ENCODE results near the gene IMMT.

The IMMT gene

DNA sequence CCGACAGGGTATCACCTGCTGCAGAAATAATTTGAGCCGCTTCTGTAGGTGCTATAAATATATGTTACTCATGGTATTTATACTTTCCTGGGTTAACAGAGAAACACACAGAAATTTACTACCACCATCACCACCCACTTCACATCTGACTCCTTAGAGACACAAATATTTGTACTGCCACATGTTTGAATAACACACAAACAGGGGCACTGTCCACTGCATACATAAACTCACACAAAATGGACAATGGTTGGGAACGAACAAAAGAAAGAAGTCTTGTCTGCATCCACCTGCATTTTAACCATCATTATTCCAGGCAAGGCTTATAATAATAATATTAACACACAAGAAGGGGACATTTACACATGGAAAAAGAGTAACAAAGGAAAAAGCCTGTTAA lies 24.0 kb downstream of the IMMT start:
- TF ChIP-seq NFIC (IDR thresholded peaks at IDR 0.05) (no peak), ZBTB7A (IDR thresholded peaks at IDR 0.05; ENCODE audit: low read depth) (no peak), EP300 (IDR thresholded peaks at IDR 0.05; ENCODE audit: borderline replicate concordance) (no peak), TAF1 (IDR thresholded peaks at IDR 0.05; ENCODE audit: low read depth) (no peak), EGR1 (IDR thresholded peaks at IDR 0.05) (no peak), CEBPB (IDR thresholded peaks at IDR 0.05) (no peak), TEAD4 (IDR thresholded peaks at IDR 0.05) (no peak), RAD21 (IDR thresholded peaks at IDR 0.05; ENCODE audit: low read depth) (no peak), FOXM1 (IDR thresholded peaks at IDR 0.05; ENCODE audit: borderline replicate concordance, low read depth) (no peak), TCF12 (IDR thresholded peaks at IDR 0.05; ENCODE audit: low read depth) (no peak), CREB1 (IDR thresholded peaks at IDR 0.05; ENCODE audit: low read depth) (no peak)
- TF ChIP-seq, protein P1, sequence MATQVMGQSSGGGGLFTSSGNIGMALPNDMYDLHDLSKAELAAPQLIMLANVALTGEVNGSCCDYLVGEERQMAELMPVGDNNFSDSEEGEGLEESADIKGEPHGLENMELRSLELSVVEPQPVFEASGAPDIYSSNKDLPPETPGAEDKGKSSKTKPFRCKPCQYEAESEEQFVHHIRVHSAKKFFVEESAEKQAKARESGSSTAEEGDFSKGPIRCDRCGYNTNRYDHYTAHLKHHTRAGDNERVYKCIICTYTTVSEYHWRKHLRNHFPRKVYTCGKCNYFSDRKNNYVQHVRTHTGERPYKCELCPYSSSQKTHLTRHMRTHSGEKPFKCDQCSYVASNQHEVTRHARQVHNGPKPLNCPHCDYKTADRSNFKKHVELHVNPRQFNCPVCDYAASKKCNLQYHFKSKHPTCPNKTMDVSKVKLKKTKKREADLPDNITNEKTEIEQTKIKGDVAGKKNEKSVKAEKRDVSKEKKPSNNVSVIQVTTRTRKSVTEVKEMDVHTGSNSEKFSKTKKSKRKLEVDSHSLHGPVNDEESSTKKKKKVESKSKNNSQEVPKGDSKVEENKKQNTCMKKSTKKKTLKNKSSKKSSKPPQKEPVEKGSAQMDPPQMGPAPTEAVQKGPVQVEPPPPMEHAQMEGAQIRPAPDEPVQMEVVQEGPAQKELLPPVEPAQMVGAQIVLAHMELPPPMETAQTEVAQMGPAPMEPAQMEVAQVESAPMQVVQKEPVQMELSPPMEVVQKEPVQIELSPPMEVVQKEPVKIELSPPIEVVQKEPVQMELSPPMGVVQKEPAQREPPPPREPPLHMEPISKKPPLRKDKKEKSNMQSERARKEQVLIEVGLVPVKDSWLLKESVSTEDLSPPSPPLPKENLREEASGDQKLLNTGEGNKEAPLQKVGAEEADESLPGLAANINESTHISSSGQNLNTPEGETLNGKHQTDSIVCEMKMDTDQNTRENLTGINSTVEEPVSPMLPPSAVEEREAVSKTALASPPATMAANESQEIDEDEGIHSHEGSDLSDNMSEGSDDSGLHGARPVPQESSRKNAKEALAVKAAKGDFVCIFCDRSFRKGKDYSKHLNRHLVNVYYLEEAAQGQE (IDR thresholded peaks at IDR 0.05; ENCODE audit: low read depth): no peak
- TF ChIP-seq, protein P2, sequence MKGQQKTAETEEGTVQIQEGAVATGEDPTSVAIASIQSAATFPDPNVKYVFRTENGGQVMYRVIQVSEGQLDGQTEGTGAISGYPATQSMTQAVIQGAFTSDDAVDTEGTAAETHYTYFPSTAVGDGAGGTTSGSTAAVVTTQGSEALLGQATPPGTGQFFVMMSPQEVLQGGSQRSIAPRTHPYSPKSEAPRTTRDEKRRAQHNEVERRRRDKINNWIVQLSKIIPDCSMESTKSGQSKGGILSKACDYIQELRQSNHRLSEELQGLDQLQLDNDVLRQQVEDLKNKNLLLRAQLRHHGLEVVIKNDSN (IDR thresholded peaks at IDR 0.05): no peak
- TF ChIP-seq, protein P3, sequence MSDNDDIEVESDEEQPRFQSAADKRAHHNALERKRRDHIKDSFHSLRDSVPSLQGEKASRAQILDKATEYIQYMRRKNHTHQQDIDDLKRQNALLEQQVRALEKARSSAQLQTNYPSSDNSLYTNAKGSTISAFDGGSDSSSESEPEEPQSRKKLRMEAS (IDR thresholded peaks at IDR 0.05): no peak

DNA sequence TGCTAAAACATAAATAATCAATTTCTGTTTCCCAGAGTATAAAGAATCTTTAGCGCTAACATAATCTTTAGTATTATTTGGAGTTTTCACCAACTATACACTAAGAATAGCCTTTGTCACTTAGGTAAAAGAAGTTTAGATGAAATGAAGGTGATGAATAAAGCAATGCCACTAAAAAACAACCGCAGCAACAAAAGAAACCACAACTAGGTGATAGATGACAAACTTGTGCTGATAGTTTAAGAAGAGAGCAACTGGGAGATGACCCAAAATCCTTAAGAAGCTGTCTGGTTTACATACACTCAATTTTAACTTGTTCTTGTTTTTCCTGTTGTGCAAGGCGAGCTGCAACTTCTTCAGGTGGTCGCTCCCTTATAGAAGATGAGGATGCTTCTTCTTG lies 24.8 kb downstream of the IMMT start:
- TF ChIP-seq CEBPB (IDR thresholded peaks at IDR 0.05): no peak
- no peak for TF ChIP-seq EGR1 (IDR thresholded peaks at IDR 0.05)
- no peak for TF ChIP-seq TAF1 (IDR thresholded peaks at IDR 0.05; ENCODE audit: low read depth)
- no peak for TF ChIP-seq ZBTB7A (IDR thresholded peaks at IDR 0.05; ENCODE audit: low read depth)
- TF ChIP-seq RAD21 (IDR thresholded peaks at IDR 0.05; ENCODE audit: low read depth): no peak
- TF ChIP-seq NFIC (IDR thresholded peaks at IDR 0.05): no peak
- TF ChIP-seq YY1 (IDR thresholded peaks at IDR 0.05; ENCODE audit: low read depth): no peak
- TF ChIP-seq EP300 (IDR thresholded peaks at IDR 0.05; ENCODE audit: borderline replicate concordance): no peak
- TF ChIP-seq FOXM1 (IDR thresholded peaks at IDR 0.05; ENCODE audit: borderline replicate concordance, low read depth): no peak
- no peak for TF ChIP-seq TEAD4 (IDR thresholded peaks at IDR 0.05)
- no peak for TF ChIP-seq CREB1 (IDR thresholded peaks at IDR 0.05; ENCODE audit: low read depth)
- TF ChIP-seq, protein P3 (IDR thresholded peaks at IDR 0.05): no peak
- TF ChIP-seq, protein P1 (IDR thresholded peaks at IDR 0.05; ENCODE audit: low read depth): no peak

DNA sequence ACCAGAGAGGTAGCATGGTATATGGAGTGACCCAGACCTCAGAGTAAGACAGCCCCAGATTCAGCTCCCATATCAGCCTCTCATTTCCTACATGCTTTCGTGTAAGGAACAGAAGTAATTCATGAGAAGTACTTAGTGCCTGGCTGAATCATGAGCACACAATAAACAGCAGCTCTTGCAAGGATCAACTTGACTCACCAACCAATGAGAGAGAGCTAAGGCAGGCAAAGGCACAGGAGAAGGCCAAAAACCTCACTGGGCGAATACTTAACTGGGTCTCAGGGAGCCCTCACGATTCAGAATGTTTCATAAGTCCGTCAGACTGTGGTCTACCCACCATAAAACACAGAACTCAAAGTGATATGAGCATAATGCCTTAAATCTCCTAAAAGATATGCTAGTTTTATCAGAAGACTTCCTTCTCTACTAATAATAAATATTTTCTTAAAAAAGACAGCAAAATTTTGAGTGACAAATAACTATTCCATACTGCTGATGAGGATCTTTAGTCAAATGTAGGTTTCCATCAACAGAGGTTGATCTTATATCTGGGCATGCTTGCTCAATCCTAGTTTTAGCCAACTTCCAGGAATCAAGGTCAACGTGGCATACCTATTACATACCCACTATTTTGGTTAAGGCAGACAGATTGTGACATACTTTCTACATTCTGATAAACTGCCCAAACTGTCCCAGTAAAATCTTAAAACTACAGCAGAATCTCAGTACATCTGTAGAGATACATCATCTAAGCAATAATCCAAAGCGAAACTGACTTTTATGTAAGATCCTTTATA lies 34.9 kb downstream of the IMMT start:
- TF ChIP-seq, protein P3 (IDR thresholded peaks at IDR 0.05): no peak
- no peak for TF ChIP-seq CREB1 (IDR thresholded peaks at IDR 0.05; ENCODE audit: low read depth)
- TF ChIP-seq RAD21 (IDR thresholded peaks at IDR 0.05; ENCODE audit: low read depth): no peak
- no peak for TF ChIP-seq TEAD4 (IDR thresholded peaks at IDR 0.05)
- no peak for TF ChIP-seq YY1 (IDR thresholded peaks at IDR 0.05; ENCODE audit: low read depth)
- no peak for TF ChIP-seq TAF1 (IDR thresholded peaks at IDR 0.05; ENCODE audit: low read depth)
- no peak for TF ChIP-seq TCF12 (IDR thresholded peaks at IDR 0.05; ENCODE audit: low read depth)
- TF ChIP-seq EGR1 (IDR thresholded peaks at IDR 0.05): no peak
- TF ChIP-seq ZBTB7A (IDR thresholded peaks at IDR 0.05; ENCODE audit: low read depth): no peak
- TF ChIP-seq, protein P1 (IDR thresholded peaks at IDR 0.05; ENCODE audit: low read depth): no peak
- no peak for TF ChIP-seq NFIC (IDR thresholded peaks at IDR 0.05)
- TF ChIP-seq, protein P2 (IDR thresholded peaks at IDR 0.05): no peak
- no peak for TF ChIP-seq CEBPB (IDR thresholded peaks at IDR 0.05)
- TF ChIP-seq EP300 (IDR thresholded peaks at IDR 0.05; ENCODE audit: borderline replicate concordance): no peak
